Limb (tissue), 2 donors: ENCODE results near the gene ABCA4.
"Not testable (repeated sequence)": the region's sequence is repeated elsewhere in the genome, so short reads cannot be mapped to it uniquely, and the experiment has no call there.

ENCODE experiments used
- DNase-seq, 2 donors: peaks; one replicate each; pipeline ENCODE4 v3.0.0-alpha.2; 2016; ENCODE audit errors: extremely low spot score in 2 of 2

ABCA4 gene

DNA sequence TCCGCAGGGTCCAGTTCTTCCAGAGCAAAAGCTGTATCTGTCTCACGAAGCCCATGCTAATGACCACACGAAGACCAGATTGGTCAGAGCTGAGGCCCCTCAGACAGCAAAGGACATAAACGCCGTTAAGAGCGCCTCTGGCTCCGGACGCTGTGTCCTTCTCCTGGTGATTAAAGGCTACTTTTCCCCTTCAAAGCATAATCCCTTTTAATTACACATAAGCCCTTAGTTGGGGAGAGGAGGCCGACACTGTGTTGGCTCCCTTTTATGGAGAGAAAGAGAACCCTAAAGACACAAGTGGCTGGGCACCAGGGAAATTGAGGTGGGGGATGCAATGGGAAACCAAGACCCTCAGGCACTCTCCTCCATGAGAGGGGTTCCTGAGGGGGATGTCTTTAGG, at the start of gene ABCA4:
TSS of gene ABCA4 (minus strand) at position 158 of the 400 bp plus-strand sequence. CDS start at position 55, 103 bp downstream.
- no peak for DNase-seq

DNA sequence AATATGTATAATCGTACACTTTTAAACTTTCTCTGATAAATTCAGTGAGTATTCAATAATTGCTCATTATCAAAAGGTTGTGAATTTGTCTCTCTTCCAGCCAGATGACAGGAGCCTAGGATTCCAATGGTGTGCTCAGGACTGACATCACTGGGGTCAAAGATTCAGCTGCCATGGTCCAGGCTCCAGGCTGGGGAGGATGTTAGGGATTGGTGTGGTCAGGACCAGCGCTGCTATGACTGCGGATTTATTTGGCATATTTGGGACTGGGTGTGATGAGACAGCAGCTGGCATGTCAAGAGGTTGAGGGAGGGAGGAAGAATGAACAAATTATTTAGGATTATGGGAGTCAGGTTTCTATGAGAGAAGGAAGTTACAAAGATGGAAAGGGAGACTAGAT, 48.2 kb upstream of the ABCA4 start:
- DNase-seq = no peak

- DNase-seq = no peak
These were observed 44.9 kb upstream of the ABCA4 start for GRCh38 chr1:94165843-94166242.

GRCh38 chr1:94164885-94165284, 43.9 kb upstream of the ABCA4 start:
- DNase-seq = not testable (repeated sequence)

DNA sequence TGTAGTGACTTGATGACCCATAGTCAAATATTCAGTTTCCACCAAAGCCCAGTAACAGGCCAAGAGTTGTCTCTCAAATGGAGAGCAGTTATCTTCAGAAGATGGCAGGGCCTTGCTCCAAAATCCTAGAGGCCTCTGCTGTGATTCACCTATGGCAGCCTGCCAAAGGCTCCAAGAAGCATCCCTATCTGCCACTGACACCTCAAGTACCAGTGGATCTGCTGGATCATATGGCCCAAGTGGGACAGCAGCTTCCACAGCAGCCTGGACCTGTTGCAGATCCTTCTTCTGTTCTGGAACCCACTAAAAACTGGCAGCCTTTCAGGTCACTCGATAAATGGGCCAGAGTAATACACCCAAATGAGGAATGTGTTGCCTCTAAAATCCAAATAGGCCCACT, 43.2 kb upstream of the ABCA4 start:
- not testable (repeated sequence) for DNase-seq

GRCh38 chr1:94163249-94163648, 42.3 kb upstream of the ABCA4 start:
- not testable (repeated sequence) for DNase-seq

- DNase-seq = no peak
These were observed 39.9 kb upstream of the ABCA4 start for GRCh38 chr1:94160811-94161210.

- no peak for DNase-seq
These were observed 35.2 kb upstream of the ABCA4 start for GRCh38 chr1:94156096-94156625.

DNA sequence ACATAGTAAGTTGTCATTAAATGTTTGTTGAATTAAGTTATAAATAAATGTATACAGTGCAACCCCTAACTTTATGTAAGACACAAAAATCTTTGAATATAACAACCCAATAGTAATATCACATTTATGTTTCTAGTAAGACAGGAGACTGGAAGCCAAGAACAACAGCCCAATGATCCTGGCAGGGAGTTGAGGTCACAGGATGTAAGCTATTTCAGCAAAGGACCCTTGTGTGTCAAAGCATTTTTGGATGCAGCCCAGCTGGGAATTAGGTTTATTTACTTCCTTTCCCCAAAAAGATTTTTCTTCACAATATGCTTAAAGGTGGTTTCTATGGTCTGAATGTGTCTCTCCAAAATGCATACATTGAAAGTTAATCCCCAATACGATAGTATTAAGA, 34.0 kb upstream of the ABCA4 start:
- DNase-seq = no peak

DNA sequence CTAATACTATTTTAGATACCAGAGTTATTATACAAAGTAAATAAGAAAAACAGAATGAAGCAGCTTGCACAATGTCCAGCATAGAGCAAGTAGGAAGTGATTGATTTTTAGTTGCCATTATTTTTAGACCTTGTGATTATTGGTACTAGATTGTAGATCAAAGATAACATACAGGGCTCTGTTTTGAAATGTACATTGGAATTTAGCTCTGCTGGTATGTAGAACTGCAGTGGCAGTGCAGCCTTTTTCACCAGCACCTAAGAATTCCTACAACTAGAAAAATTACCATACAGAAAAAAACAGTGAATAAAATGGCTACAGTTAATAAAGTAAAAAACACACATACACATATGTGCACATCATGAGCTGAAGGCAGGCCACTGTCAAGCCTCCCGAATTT, 32.2 kb upstream of the ABCA4 start:
- no peak for DNase-seq

DNA sequence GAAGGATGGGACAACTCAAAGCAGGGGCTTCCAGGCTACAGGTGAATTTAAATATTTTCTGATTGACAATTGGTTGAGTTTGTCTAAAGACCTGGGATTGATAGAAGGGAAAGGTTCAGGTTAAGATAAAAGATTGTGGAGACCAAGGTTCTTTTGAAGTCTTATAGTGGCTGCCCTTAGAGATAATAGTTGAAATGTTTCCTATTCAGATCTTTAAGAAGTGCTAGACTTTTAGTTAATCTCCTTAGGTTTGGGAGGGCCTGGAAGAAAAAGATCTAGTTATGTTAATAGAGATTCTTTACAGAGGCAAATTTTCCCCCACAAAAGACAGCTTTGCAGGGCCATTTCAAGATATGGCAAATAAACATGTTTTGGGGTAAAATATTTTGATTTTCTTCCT, 28.2 kb upstream of the ABCA4 start:
- DNase-seq = not testable (repeated sequence)

GRCh38 chr1:94146273-94146672, 25.3 kb upstream of the ABCA4 start:
- DNase-seq = no peak

DNA sequence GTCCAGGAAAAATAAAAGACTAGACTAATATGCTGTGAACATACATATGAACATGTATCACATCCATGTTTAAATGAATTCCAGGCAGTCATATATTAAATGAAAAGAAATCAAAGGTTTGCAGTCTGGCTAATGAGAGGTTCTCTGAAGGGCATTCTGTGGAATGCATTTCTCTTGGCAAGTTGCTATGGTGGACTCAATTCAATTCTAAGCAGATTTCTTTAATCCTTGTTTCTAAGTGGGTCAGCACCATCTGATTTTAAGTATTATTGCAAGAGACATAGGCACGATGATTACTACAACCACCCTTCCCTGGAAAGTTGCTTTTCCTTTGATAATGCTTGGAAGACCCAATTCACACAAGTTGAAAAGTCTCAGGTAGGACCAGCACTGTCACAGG, 23.9 kb upstream of the ABCA4 start:
- DNase-seq = no peak

DNA sequence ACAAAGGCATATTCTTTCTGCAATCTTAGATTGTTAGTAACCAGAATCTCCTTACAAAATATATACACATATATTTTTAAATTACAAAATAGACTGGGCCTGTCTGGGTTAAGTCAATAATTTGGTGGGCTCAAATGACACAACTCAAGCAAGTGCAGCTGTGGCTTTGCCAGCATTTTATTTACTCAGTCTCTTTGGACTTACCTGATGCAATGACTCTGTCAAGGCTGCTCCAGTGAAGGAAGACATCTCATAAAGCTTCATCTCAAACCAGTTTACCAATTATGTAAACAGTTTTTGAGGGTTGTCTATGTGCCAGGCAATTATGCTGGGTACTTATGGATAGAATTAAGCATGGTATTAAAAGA, 22.8 kb upstream of the ABCA4 start:
- DNase-seq = no peak

DNA sequence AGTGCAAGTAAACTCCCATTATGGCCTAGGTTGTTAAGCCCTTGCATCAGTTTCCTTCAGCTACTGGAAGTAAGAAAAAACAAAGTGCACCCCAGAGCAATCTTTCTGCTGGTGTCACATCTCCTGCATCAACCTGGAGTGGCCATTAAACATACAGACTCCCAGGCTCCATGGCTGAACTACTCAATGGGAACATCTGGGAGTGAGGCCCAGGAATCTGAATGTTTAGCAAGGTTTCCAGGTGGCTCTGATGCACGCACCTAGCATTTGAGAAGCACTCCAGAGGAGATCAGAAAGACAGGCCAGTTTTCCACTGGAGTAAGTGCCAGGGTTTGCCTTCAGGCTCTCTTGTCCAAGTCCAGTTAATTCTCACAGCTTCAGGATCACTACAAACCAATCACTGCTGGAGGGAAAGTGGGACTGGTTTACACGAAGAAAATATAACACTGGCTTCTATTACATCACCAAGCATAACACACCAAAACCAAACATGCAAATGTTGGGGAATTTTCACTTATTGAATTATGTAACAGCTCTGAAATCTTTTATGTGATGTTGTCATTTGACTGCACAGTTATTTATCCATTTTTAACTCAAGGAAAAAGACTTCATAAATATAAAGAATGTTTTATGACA, 22.3 kb upstream of the ABCA4 start:
- no peak for DNase-seq

GRCh38 chr1:94142583-94142982, 21.6 kb upstream of the ABCA4 start:
- DNase-seq = no peak

GRCh38 chr1:94142022-94142421, 21.1 kb upstream of the ABCA4 start:
- DNase-seq = no peak

DNA sequence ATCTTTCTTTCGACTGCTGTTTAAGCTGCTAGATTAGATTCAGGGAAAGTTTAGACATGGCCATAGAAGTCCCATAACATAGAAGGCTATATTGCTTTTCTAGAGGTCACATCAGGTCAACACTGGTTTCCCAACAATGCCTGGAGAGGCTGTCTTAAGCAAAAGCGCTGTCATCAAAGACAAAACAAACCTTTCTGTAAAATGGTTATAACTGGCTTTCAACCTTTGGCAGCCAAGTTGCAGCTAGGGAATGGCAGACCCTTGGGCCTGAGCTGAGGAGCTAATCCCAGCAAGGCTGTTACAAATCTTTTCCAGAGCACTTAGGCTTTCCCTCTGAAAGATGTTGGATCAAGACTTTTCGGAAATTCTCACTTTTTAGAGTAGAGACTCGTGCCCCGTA, 11.2 kb upstream of the ABCA4 start:
- DNase-seq = no peak

- DNase-seq = no peak
These were observed 10.1 kb upstream of the ABCA4 start for GRCh38 chr1:94130851-94131595.

DNA sequence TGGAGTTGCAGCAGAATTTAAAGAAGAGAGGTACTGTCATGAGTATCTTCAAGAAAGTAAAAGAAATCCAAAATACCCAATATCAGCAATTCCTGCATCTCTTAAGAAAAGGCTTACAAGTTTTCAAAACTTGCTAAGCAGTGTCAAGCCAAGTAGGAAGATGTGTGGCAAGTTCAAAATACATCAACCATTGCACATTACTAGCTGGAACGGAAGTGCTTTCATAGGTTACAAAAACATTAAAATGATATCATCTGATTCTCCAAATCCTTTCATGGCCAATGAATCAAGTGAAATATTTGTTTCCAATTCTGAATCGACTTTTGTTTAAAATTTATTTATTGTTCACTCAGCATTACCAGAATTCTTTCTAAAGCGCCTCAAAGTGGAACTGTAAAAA, 5.7 kb upstream of the ABCA4 start:
- no peak for DNase-seq

- DNase-seq = no peak
These were observed 4.9 kb upstream of the ABCA4 start for GRCh38 chr1:94125551-94126514.

DNA sequence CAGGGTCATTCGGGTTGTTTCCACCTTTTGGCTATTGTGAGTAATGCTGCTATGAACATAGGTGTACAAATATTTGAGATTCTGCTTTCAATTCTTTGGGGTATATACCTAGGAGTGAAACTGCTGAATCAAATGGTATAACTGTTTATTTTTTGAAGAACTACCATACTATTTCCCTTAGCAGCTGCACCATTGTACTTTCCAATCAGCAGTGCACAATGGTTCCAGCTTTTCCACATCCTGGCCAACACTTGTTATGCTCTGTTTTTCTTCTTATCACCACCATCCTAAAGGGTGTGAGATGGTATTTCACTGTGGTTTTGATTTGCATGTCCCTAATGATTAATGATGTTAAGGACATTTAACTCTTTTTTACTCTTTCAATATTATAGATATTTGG, 3.6 kb upstream of the ABCA4 start:
- no peak for DNase-seq
